Lower lobe of right lung (tissue), 2 donors: ENCODE results near the gene ULBP2. TPM values are rescaled to one million over a fixed set of nuclear protein-coding genes. Genes with fewer than 3 reads are reported as not detected.
A peak's percentile ranks its signal among the peaks of the same experiment; 100 is the strongest.

Experiments
- ATAC-seq, 2 donors: fragments of 200-7000 bp; cut with Tn5 transposase; one replicate each; pipeline ENCODE4 v1.9.1; 2020 to 2022; ENCODE audit warnings: mild to moderate bottlenecking in 2 of 2, moderate library complexity in 2 of 2
- DNase-seq: peaks from one replicate; pipeline ENCODE4 v3.0.0-alpha.2; 2020
- H3K27ac ChIP-seq: fragments of 200-600 bp; one replicate; pipeline ENCODE4 v1.8.0; 2022
- H3K27me3 ChIP-seq: fragments of 200-600 bp; one replicate; pipeline ENCODE4 v1.8.0; 2022; ENCODE audit warnings: low read depth
- H3K36me3 ChIP-seq: fragments of 200-600 bp; one replicate; pipeline ENCODE4 v1.8.0; 2022; ENCODE audit warnings: mild to moderate bottlenecking
- H3K4me1 ChIP-seq: fragments of 200-600 bp; one replicate; pipeline ENCODE4 v1.8.0; 2022
- H3K4me3 ChIP-seq: fragments of 200-600 bp; one replicate; pipeline ENCODE4 v1.8.0; 2022; ENCODE audit warnings: mild to moderate bottlenecking
- H3K9me3 ChIP-seq: fragments of 200-600 bp; one replicate; pipeline ENCODE4 v1.8.0; 2022
- intact Hi-C: fragments of 100-400 bp; cut with DNase I; formaldehyde crosslinking; loops from one replicate; pipeline ENCODE4 v1.11.0; 2022
- total RNA-seq: library from RNA; stranded (reverse); fragmentation: NEBNext Ultra II Directional; extraction: Animal tissue kit (Norgen Biotek cat#: 25700); gene quantifications from one replicate; pipeline ENCODE4 v1.2.1, GENCODE V29; 2021
- TF ChIP-seq, protein P1 (sequence below): fragments of 200-600 bp; IDR thresholded peaks from one replicate; pipeline ENCODE4 v1.8.0; 2022; ENCODE audit warnings: antibody characterized with exemption, mild to moderate bottlenecking
- donor health status: DM: no; HTN: yes; CAD: no; lungs with severe emphysema.

The ULBP2 gene
- total RNA-seq, 1 donor from 2014 or later, result 2.2 TPM

DNA sequence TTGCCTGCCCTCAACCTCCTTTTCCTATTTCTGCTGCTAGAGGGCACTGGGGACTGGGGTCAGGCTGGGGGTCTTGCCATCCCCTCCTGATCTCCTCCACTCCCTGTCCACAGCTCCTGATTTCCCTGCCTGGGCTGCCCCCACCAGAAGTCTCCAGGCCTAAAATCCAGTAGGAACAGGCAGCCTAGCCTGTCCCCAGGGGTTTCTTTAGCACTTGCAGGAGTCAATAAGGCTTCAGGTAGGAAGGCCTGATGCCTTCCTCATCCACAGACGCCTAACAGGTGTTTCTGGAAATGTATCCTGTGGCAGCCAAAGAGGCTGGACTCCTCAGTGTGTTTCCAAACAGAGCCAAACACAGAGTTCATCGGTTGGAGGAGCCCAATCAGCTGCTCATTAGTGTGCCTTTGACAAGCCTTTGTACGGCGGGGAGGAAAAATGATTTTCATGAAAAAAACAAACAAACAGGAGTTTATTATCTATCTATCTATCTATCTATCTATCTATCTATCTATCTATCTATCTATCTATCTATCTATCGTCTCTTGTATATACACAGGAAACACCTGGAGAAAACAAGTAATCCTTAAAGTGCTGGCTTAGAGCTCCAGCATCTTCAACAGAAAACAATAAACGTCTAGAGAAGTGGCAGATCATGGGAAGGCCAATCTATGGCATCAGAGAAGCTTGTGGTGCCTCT is 40.2 kb upstream of the ULBP2 start:
- Histone ChIP-seq H3K4me3 (no peak overlapping the region), H3K27me3 (no peaks in the 10 kb centered on the region), H3K36me3 (no peaks in the 10 kb centered on the region), H3K27ac (no peak overlapping the region), H3K4me1 (peaks cover 13% of the 10 kb centered on the region), H3K9me3 (no peaks in the 10 kb centered on the region)
- DNase-seq (no peak), ATAC-seq (no peak)
- TF ChIP-seq, protein P1, sequence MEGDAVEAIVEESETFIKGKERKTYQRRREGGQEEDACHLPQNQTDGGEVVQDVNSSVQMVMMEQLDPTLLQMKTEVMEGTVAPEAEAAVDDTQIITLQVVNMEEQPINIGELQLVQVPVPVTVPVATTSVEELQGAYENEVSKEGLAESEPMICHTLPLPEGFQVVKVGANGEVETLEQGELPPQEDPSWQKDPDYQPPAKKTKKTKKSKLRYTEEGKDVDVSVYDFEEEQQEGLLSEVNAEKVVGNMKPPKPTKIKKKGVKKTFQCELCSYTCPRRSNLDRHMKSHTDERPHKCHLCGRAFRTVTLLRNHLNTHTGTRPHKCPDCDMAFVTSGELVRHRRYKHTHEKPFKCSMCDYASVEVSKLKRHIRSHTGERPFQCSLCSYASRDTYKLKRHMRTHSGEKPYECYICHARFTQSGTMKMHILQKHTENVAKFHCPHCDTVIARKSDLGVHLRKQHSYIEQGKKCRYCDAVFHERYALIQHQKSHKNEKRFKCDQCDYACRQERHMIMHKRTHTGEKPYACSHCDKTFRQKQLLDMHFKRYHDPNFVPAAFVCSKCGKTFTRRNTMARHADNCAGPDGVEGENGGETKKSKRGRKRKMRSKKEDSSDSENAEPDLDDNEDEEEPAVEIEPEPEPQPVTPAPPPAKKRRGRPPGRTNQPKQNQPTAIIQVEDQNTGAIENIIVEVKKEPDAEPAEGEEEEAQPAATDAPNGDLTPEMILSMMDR, result no peak
- intact Hi-C loops, result no loop called here

DNA sequence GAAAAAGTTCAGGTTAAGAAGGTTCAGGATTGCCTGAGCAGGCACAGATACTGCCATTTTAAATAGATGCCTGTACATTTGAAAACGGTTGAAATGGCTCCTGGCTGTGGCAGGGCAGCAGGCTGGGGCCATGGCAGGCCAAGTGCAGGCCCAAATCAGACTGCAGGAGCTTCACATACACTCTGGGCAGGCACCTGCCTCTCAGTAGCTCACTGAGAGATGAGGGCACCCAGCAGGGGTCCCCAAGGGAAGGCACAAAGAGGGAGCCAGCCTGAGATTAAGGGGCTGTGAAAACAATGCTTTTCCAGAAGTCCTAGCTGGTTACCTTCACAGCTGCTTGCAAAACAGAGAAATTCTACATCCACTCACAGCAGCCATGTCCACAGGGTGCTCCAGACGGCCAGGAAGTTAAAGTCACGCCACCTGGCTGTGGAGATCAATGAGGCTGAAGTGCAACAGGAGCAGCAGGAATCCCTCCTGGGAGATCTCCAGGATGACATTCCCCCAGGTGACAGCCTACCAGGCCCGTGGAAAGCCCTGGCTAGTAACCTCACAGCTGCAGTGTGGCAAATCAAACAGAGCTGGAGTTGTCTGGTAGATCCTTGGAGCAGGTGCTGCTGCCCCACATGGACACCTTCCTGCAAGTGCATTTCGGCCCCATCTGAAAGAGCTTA is 37.7 kb upstream of the ULBP2 start:
- ATAC-seq (no peak), DNase-seq (no peak)

DNA sequence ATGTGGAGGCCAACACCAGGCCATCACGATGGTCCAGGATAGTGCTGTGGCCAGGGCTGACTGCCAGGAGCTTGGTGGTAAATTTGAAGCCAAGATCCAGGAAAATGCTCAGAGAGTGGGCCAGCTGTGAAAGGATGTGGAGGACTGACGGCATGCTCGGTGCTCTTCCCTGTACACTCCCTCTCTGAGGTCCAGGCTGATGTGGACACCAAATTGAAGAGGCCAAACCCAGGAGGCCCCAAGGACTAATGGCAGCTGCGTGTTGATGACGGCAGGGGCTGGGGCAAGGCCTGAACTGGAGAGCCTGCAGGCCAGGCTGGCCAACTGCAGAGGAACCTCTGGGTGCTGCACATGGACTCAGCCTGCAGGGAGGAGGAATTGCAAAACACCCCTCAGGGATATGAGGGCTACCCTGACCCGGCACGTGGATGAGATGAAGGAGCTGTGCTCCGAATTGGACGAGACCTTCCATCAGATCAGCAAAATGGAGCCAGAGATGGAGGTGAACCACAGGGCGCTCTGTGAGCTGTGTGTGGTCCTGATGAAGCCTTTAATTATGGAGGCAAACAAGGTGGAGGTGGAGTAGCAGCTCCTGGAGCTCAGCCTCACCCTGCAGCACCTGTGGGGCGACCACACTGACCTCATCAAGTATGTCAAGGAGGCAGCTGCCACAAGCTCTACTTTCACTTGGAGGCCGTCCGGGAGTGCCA is 37.0 kb upstream of the ULBP2 start:
- intact Hi-C loops, result no loop called here
- no peaks in the 10 kb centered on the region for H3K36me3 ChIP-seq
- H3K9me3 ChIP-seq, result peaks cover 7% of the 10 kb centered on the region
- no peak overlapping the region for H3K4me3 ChIP-seq
- no peak for DNase-seq
- H3K27ac ChIP-seq, result no peak overlapping the region
- TF ChIP-seq, protein P1, result no peak
- no peak for ATAC-seq
- no peaks in the 10 kb centered on the region for H3K27me3 ChIP-seq
- no peaks in the 10 kb centered on the region for H3K4me1 ChIP-seq

More for the DNA sequence above, 37.7 kb upstream of the ULBP2 start:
- Histone ChIP-seq H3K27ac (no peak overlapping the region), H3K27me3 (no peaks in the 10 kb centered on the region), H3K4me1 (no peaks in the 10 kb centered on the region), H3K4me3 (no peak overlapping the region), H3K36me3 (no peaks in the 10 kb centered on the region), H3K9me3 (peaks cover 7% of the 10 kb centered on the region)
- intact Hi-C loops, result no loop called here
- TF ChIP-seq, protein P1, result no peak

DNA sequence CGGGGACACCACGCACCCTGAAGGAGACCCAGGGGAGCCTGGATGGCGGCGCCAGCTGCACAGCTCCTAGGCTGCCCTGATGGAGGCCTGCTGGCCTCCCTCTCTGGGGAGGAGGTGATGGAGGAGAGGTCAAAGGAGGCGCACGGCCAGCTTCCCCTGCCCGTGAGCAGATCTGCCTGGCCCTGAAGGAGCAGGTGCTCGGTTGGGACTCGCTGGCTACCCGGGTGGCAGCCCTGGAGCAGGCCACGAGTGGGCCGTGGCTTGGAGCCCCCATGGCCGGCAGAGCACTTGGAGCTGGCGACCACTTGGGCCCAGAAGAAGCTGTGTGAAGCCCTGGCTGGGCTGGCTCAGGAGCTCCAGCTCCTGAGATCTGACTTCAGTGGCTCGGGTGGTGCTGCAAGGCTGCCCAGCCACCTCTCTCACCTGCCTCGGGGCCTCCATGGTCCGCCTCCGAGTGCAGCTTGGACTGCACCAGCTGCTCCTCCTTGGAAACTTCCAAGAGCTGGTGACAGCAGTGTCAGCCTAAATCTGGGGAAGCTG is 36.4 kb upstream of the ULBP2 start:
- ATAC-seq, result peak in 1 of 2 donors; percentile 7
- no peaks in the 10 kb centered on the region for H3K27me3 ChIP-seq
- H3K36me3 ChIP-seq, result no peaks in the 10 kb centered on the region
- peaks cover 7% of the 10 kb centered on the region for H3K9me3 ChIP-seq
- no peak overlapping the region for H3K4me3 ChIP-seq
- H3K27ac ChIP-seq, result no peak overlapping the region
- no peak for DNase-seq
- no peaks in the 10 kb centered on the region for H3K4me1 ChIP-seq
- intact Hi-C loops, result no loop called here
- TF ChIP-seq, protein P1, result no peak

DNA sequence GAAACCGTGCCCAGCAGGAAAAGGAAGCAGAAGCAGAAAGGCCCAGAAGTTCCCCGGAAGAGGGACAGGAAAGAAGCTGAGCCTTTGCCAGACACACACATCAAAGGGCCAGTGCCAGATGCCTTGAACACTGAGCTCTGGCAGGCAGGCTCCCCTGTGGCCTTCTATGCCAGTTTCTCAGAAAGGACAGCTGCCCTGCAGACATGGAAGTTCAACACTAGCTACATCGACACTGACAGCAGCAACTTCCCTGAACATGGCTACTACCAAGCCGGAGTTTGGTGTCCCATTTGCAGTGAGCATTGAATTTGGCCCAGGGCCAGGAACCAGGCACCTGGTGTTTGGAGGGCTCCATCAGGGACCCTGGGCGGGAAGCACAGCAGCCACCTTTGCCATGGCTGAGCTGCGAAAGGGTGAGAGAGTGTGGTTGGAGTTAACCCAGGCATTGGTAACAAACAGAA is 35.9 kb upstream of the ULBP2 start:
- no peak for ATAC-seq
- Histone ChIP-seq H3K9me3 (peaks cover 7% of the 10 kb centered on the region), H3K36me3 (no peaks in the 10 kb centered on the region), H3K4me1 (no peaks in the 10 kb centered on the region), H3K27me3 (no peaks in the 10 kb centered on the region), H3K4me3 (no peak overlapping the region), H3K27ac (no peak overlapping the region)
- intact Hi-C loops, result no loop called here
- TF ChIP-seq, protein P1, result no peak
- DNase-seq, result no peak
